ENCODE data around the gene TBC1D3B.
"Not testable (repeated sequence)": the region's sequence is repeated elsewhere in the genome, so short reads cannot be mapped to it uniquely, and the experiment has no call there.

Gene TBC1D3B

GRCh38 chr17:36176536-36176935 lies at the start of gene TBC1D3B:
TBC1D3B (minus strand) TSS chr17:36176636; CDS start chr17:36175050, 1,586 bp downstream.
- not testable (repeated sequence) for DNase-seq

GRCh38 chr17:36222967-36223366 lies 46.5 kb upstream of the TBC1D3B start:
- not testable (repeated sequence) for DNase-seq

- DNase-seq = not testable (repeated sequence)
These were observed 45.2 kb upstream of the TBC1D3B start for GRCh38 chr17:36221581-36222100.

GRCh38 chr17:36220737-36221580 lies 44.5 kb upstream of the TBC1D3B start:
- not testable (repeated sequence) for DNase-seq

- not testable (repeated sequence) for DNase-seq
These were observed 43.1 kb upstream of the TBC1D3B start for GRCh38 chr17:36219556-36219955.

GRCh38 chr17:36215406-36216308 lies 39.2 kb upstream of the TBC1D3B start:
- DNase-seq = not testable (repeated sequence)

- no peak for DNase-seq
These were observed 38.5 kb upstream of the TBC1D3B start for GRCh38 chr17:36214918-36215317.

- no peak for DNase-seq
These were observed 37.3 kb upstream of the TBC1D3B start for GRCh38 chr17:36213695-36214094.

GRCh38 chr17:36212966-36213365 lies 36.5 kb upstream of the TBC1D3B start:
- DNase-seq = no peak

- no peak for DNase-seq
These were observed 35.8 kb upstream of the TBC1D3B start for GRCh38 chr17:36212272-36212605.

- not testable (repeated sequence) for DNase-seq
These were observed 35.2 kb upstream of the TBC1D3B start for GRCh38 chr17:36211484-36212271.

GRCh38 chr17:36210439-36211211 lies 34.2 kb upstream of the TBC1D3B start, which contains the start of gene CCL4L2:
CCL4L2 (plus strand) TSS chr17:36211063.
- DNase-seq = not testable (repeated sequence)

- no peak for DNase-seq
These were observed 33.1 kb upstream of the TBC1D3B start for GRCh38 chr17:36209575-36209974.

GRCh38 chr17:36207383-36207782 lies 30.9 kb upstream of the TBC1D3B start:
- DNase-seq = not testable (repeated sequence)

- not testable (repeated sequence) for DNase-seq
These were observed 30.0 kb upstream of the TBC1D3B start for GRCh38 chr17:36206486-36206821.

GRCh38 chr17:36205637-36206485 lies 29.4 kb upstream of the TBC1D3B start:
- DNase-seq = no peak

GRCh38 chr17:36204724-36205500 lies 28.5 kb upstream of the TBC1D3B start:
- DNase-seq = no peak

GRCh38 chr17:36203335-36203734 lies 26.9 kb upstream of the TBC1D3B start:
- no peak for DNase-seq

GRCh38 chr17:36201506-36201905 lies 25.1 kb upstream of the TBC1D3B start:
- not testable (repeated sequence) for DNase-seq

- DNase-seq = not testable (repeated sequence)
These were observed 24.7 kb upstream of the TBC1D3B start for GRCh38 chr17:36201102-36201501.

All from NCI-H524 treated with DMSO at 0.1 percent for 48 hours (cell line).